Measurements from ENCODE around the gene LRP1.

DNA sequence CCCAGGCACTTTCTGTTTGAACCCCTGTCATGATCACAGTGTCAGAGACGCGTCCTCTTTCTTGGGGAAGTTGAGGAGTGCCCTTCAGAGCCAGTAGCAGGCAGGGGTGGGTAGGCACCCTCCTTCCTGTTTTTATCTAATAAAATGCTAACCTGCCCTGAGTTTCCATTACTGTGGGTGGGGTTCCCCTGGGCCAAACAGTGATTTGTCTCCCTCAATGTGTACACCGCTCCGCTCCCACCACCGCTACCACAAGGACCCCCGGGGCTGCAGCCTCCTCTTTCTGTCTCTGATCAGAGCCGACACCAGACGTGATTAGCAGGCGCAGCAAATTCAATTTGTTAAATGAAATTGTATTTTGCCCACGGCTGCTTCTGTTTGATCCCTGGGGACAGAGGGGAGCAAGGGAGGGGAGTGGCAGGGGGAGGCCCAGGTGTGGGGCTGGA, 106.3 kb downstream of the LRP1 start:
- TF ChIP-seq, protein P1, sequence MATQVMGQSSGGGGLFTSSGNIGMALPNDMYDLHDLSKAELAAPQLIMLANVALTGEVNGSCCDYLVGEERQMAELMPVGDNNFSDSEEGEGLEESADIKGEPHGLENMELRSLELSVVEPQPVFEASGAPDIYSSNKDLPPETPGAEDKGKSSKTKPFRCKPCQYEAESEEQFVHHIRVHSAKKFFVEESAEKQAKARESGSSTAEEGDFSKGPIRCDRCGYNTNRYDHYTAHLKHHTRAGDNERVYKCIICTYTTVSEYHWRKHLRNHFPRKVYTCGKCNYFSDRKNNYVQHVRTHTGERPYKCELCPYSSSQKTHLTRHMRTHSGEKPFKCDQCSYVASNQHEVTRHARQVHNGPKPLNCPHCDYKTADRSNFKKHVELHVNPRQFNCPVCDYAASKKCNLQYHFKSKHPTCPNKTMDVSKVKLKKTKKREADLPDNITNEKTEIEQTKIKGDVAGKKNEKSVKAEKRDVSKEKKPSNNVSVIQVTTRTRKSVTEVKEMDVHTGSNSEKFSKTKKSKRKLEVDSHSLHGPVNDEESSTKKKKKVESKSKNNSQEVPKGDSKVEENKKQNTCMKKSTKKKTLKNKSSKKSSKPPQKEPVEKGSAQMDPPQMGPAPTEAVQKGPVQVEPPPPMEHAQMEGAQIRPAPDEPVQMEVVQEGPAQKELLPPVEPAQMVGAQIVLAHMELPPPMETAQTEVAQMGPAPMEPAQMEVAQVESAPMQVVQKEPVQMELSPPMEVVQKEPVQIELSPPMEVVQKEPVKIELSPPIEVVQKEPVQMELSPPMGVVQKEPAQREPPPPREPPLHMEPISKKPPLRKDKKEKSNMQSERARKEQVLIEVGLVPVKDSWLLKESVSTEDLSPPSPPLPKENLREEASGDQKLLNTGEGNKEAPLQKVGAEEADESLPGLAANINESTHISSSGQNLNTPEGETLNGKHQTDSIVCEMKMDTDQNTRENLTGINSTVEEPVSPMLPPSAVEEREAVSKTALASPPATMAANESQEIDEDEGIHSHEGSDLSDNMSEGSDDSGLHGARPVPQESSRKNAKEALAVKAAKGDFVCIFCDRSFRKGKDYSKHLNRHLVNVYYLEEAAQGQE (IDR thresholded peaks at IDR 0.05; ENCODE audit: insufficient read depth in 1 of 2, low read depth in 2 of 2, low read length in 1 of 2) = no peak
- TF ChIP-seq, protein P2, sequence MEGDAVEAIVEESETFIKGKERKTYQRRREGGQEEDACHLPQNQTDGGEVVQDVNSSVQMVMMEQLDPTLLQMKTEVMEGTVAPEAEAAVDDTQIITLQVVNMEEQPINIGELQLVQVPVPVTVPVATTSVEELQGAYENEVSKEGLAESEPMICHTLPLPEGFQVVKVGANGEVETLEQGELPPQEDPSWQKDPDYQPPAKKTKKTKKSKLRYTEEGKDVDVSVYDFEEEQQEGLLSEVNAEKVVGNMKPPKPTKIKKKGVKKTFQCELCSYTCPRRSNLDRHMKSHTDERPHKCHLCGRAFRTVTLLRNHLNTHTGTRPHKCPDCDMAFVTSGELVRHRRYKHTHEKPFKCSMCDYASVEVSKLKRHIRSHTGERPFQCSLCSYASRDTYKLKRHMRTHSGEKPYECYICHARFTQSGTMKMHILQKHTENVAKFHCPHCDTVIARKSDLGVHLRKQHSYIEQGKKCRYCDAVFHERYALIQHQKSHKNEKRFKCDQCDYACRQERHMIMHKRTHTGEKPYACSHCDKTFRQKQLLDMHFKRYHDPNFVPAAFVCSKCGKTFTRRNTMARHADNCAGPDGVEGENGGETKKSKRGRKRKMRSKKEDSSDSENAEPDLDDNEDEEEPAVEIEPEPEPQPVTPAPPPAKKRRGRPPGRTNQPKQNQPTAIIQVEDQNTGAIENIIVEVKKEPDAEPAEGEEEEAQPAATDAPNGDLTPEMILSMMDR (IDR thresholded peaks at IDR 0.05) = no peak
- no peak for TF ChIP-seq POLR2AphosphoS5 (IDR thresholded peaks at IDR 0.05; ENCODE audit: low read depth, low read length)
- no peak for TF ChIP-seq TCF7L2 (IDR thresholded peaks at IDR 0.05; ENCODE audit: low read depth, low read length)
- TF ChIP-seq SIN3A (IDR thresholded peaks at IDR 0.05; ENCODE audit: borderline replicate concordance, insufficient read depth, low read depth, low read length) = no peak
